PFSK-1 (cell line): ENCODE measurements around the gene SLX1A.

Experiments
- POLR2AphosphoS5 ChIP-seq: IDR thresholded peaks from 2 replicates; pipeline ENCODE4 v1.6.1; 2012; ENCODE audit warnings: low read depth, mild to moderate bottlenecking, control low read depth, low read length, moderate library complexity
- TAF1 ChIP-seq: IDR thresholded peaks from 2 replicates; pipeline ENCODE4 v1.6.1; 2012; ENCODE audit warnings: low read length, control low read depth, borderline replicate concordance; ENCODE audit not compliant: insufficient read depth

DNA sequence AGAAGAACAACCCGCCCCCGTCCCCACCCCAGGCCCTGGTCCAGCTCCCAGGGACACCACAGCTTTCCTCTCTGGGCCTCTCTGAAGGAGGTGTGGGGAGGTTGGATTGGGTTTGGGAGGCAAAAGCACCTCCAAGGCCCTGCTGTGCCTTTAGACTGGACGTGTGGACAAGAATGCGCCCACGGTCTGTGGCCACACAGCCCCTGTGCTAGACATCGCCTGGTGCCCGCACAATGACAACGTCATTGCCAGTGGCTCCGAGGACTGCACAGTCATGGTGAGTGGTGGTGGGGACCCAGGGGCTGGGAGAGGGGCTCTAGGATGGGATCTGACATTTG is 7.3 kb upstream of the SLX1A start:
- no peak for TF ChIP-seq POLR2AphosphoS5
- no peak for TF ChIP-seq TAF1
